Transverse colon (tissue), 3 donors: ENCODE results near the gene CLK4.

Experiments used
- POLR2A ChIP-seq: fragments of 450-650 bp; IDR thresholded peaks from one replicate; pipeline ENCODE4 v1.6.1; 2016; ENCODE audit warnings: antibody characterized with exemption, mild to moderate bottlenecking, moderate library complexity
- POLR2AphosphoS5 ChIP-seq, 3 donors: sonication (generic); formaldehyde crosslinking; IDR thresholded peaks; one replicate each; pipeline ENCODE4 v1.6.1; 2016; ENCODE audit warnings: antibody characterized with exemption in 3 of 3

- TF ChIP-seq POLR2AphosphoS5 (IDR thresholded peaks at IDR 0.05): no peak
- TF ChIP-seq POLR2A: no peak
These were observed 43.6 kb upstream of the CLK4 start for GRCh38 chr5:178670351-178670885.
